Stimulated activated CD4-positive, alpha-beta T cell treated with anti-CD3 and anti-CD28 coated beads, Interleukin-1b, Interleukin-23, amount 100 ng/mL, for 4 hours (primary cell): ENCODE measurements around the gene WAC.
A peak's percentile ranks its signal among the peaks of the same experiment; 100 is the strongest.

Experiments
- DNase-seq, 2 donors: peaks; one replicate each; pipeline ENCODE4 v3.0.0-alpha.2; 2020; ENCODE audit warnings: low read depth in 2 of 2

WAC gene

GRCh38 chr10:28666751-28667467, 134.0 kb downstream of the WAC start:
- DNase-seq, result no peak

- DNase-seq, result peak; percentile 32 to 41
Measured at GRCh38 chr10:28668363-28669226, 135.7 kb downstream of the WAC start.

GRCh38 chr10:28669227-28670173, 136.6 kb downstream of the WAC start:
- no peak for DNase-seq
